ENCODE data around the gene MOGAT3.
"Not testable (repeated sequence)": the region's sequence is repeated elsewhere in the genome, so short reads cannot be mapped to it uniquely, and the experiment has no call there.

The MOGAT3 gene

DNA sequence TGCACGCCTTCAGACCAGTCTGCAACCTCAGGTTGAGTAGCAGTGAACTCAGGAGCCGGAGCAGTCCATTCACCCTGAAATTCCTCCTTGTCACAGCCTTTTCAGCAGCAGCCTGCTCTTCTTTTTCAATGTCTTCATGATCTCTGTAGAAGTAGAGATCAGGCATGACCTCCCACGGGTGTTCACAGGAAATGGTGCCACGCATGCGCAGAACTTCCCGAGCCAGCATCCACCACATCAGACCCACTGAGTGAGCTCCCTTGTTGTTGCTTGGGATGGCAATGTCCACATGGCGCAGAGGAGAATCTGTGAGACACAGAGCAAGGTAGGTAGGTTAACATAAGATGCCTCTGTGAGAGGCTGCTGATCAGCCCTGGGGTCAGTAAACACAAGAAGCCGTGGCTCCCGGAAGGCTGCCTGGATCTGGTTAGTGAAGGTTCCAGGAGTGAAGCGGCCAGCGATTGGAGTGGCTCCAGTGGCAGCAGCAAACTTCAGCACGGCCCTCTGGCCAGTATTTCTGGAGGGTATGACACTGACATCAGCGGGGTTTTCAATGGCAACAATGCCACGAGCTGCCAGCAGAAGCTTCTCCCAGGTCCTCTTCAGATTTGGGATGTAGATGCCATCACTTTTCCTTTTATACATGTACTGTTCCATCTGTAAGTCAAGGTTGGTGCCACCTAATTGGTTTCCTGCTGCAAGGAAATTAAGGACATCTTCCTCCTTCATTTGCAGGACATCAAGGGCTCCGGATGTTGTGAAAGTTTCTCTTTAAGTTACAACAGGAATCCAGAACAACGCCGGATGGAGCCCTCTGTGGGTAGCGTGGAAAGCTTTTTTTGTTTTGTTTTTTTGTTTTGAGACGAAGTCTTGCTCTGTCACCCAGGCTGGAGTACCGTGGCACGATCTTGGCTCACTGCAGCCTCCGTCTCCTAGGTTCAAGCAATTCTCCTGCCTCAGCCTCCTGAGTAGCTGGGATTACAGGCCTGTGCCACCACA, 3.2 kb upstream of the MOGAT3 start:
- not testable (repeated sequence) for DNase-seq (ENCODE audit: low spot score)

DNA sequence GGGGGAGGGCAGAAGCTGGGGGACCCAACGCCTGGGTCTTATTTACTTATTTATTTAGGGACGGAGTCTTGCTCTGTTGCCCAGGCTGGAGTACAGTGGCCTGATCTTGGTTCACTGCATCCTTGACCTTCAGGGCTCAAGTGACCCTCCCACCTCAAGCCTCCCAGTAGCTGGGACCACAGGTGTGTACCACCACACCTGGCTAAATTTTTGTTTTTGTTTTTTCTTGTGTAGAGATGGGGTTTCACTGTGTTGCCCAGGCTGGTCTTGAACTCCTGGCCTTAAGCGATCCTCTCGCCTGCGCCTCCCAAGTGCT, 1.7 kb upstream of the MOGAT3 start:
- no peak for DNase-seq (ENCODE audit: low spot score)

DNA sequence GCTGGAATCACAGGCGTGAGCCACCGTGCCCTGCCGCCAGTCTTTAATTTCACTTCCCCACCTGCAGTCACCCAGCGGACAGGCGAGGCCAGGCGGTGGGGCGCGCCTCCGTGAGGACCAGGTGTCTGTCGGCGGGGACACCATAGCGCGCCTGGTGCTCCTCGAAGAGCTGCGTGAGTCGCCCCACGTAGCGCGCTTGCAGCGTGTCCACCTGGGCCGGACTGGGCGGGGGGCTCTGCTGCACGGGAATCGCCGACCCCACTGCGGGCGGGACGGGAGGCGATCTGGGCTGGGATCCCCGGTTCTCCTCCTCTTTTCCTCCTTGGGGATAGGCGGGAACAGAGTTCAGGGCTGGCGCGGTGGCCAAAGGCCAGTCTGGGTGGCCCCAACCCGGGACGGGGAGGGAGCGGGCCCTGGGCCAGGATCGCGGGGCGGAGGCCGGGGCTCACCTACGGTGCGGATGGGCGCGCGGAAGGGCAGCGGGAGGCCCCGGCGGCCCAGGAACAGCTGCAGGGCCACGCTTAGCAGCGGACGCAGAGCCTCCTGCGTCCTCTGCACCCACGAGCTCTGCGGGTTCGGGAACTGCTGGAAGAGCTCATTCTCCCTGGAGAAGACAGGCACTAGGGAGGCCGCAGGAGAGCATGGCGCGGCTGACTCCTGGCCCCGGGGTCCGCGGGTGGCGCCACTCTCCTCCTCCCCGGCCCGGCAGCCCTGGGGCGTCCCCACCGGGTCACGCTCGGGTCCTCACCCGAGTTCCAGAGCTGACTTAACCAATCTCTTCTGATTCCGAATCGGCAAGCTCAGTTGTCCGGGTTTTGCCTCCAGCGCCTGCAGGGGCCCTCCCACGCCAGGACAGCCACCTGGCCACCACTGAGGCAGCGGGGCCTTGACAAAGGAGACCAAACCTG, 1.1 kb upstream of the MOGAT3 start:
- DNase-seq (ENCODE audit: low spot score): no peak

DNA sequence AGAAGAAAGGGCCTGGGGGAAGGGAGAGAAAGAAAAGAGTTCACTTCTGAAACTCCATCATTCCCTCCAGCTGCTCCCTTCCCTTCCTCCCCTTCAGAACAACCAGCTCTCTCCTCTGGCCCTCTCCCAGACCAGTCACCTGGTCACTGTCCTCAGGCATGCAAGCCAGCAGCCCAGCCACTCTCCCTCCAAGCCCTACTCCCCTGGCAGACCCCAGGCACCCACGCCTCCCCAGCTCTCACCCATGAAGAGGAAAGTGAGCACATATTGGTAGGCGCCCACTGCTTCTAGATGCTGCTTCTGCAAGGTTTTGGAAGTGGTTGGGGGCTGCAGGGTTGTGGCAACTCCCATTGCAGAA, 353 bp downstream of the MOGAT3 start:
- no peak for DNase-seq (ENCODE audit: low spot score)

DNA sequence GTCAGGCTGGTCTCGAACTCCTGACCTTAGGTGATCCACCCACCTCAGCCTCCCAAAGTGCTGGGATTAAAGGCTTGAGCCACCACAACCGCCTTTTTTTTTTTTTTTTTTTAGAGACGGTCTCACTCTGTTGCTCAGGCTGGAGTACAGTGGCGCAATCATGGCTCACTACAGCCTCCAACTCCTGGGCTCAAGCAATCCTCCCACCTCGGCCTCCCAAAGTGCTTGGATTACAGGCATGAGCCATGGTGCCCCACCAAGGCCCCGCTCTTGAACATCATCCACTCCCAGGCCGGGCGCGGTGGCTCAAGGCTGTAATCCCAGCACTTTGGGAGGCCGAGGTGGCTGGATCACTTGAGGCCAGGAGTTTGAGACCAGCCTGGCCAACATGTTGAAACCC, 1.3 kb downstream of the MOGAT3 start:
- DNase-seq (ENCODE audit: low spot score): not testable (repeated sequence)

DNA sequence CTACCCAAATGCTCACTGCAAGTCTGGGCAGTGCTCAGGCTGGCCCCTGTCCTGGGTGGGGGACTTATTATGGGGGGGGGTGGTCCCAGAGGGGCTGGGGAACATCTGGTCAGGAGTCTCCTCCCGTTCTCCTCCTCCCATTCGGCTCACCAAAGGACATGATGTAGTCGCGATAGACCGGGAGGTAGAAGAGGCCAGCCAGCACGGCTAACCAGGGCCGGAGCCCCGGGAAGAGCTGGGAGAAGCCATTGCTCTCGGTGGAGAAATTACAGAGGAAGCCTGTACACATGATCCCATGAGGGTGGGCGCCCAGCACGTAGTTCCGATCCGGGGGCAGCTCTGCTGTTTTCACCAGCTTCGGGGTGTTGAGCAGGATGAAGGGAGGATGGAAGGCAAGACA, 2.4 kb downstream of the MOGAT3 start:
- DNase-seq (ENCODE audit: low spot score): no peak

DNA sequence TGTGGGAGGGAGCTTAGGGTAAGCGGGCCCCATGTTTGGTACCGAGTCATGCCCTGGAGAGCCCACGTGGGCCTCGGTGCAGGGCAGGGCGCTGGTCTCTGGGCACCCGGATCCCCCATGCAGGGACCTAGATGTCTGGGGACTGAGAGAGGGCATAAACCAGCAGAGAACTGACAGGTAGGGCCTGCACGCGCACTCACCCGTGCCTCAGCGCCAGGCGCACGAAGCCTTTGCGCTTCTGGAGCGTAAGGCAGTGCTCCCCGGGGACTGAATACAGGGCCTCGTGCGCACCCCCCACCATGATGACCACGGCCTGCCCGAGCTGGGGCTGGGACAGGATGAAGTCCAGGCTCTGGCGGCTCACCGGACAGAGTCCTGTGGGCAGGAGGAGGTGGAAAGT, 2.8 kb downstream of the MOGAT3 start:
- DNase-seq (ENCODE audit: low spot score): no peak

DNA sequence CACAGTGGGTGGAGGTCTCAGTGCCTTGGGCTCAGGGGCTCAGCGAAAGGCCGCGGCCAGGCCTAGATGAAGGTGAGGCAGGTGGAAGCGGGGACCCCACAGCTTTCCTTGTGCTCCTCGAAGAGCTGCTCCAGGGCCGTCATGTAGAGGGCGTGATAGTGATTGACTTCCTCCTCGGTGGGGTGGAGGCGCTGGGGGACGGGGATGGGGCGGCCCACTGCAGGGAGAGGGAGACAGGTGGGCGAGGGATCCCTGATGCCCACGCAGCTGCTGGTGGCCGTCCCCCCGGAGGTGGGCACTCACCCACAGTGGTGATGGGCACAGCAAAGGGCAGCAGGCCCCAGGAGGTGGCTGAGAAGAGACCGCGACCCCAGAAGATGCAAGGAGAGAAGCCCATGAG, 5.0 kb downstream of the MOGAT3 start:
- no peak for DNase-seq (ENCODE audit: low spot score)

DNA sequence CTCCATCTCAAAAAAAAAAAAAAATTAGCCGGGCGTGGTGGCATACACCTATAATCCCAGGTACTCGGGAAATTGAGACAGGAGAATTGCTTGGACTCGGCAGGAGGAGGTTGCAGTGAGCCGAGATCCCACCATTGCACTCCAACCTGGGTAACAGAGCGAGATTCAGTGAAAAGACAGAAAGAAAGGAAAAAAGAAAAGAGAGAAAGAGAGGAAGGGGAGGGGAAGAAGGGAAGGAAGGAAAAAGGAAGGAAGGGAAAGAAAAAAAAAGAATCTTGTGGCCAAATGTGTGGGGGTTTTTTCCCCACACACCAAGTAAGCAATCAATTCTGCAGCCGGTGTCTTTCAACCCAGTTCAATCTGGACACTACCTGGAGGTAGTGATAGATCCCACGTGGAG, 11.7 kb downstream of the MOGAT3 start:
- DNase-seq (ENCODE audit: low spot score): no peak

DNA sequence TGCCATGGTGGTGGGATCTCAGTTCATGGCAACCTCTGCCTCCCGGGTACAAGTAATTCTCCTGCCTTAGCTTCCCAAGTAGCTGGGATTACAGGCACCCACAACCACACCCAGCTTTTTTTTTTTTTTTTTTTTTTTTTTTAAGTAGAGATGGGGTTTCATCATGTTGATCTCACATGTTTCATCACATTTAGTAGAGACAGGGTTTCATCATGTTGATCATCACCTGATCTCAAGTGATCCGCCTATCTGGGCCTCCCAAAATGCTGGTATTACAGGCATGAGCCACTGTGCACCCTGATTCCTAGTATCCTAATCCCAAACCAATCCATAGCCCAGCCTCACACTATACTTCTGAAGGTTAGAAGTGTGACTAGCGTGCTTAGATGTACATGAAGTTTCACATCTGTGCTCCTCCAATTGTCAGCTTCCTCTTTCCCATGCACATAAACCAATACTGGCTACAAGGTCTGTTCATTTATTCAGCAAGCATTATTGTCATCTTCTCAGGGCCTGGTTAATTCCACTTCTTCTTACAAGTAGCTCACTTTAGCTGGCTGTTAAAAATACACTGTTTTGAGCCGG, 13.9 kb downstream of the MOGAT3 start:
- DNase-seq (ENCODE audit: low spot score): no peak

DNA sequence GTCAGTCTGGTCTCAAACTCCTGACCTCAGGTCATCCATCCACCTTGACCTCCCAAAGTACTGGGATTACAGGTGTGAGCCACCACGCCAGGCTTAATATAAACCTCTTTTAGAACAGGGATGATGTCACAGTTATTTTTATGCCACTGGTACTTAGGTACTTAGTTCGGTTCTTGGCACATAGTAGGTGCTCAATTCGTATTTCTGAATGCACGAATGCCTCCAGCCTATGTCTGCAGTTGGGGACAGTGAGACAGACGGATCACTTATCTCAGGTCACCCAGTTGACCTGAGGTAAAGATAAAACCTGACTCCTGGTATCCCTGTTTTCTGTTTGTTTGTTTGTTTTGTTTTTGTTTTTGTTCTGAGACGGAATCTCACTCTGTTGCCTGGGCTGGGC, 14.6 kb downstream of the MOGAT3 start:
- no peak for DNase-seq (ENCODE audit: low spot score)

DNA sequence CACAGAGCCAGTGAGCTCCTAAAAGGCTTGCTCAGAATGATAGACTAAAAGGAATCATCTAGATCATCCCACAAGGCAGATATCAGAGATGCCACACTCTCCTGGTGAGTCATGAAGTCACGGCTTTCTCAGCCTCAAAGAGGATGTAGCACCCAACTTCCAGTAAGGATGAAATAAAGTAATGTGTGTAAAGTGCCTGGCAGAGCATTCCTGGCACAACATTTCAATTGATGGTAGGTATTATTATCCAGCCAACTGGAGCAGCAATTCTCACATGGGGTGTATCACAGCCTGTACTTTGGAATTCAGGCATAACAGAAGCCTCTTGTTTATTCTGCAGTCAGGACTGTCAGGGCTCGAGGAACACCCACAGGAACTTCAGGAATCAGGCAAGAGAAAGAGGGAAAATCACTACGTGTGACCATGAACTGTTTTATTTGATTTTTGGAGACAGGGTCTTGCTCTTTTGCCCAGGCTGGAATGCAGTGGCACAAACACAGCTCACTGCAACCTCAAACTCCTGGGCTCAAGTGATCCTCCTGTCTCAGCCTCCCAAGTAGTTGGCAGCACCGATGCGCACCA, 15.5 kb downstream of the MOGAT3 start:
- DNase-seq (ENCODE audit: low spot score): no peak

DNA sequence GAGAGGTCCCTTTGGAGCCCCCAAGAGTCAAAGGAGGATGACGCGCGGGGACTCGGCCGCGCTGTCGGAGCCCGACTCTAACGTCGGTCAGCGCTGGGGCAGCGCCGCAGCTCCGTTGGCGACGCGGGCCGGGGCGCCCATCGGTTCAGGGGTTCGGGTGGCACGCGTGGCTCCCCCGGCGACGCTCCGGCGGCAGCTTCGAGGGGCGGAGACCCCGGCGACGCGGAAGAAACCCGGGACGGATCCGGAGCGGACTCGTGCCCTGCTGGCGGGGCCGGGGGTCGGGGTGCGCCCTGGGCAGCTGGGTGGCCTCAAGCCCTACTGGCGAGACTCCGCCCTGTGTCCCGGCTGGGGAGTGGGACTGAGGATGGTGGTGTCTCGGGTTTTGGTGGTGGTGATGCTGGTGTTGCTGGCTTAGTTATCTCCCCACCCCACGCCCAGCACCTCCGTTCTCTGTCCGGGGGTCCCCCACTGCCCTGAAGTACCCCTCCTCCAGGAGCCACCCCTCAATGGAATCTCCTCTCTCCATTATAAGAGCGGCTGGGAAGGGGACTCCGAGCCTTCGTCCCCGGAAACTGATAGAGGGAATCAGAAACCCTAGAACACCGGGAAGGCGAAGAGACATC, 20.6 kb downstream of the MOGAT3 start, which contains the start of gene NAT16:
TSS of gene NAT16 (minus strand) at position 164 of the 626 bp plus-strand sequence. CDS start 5,486 bp downstream, outside the sequence.
- DNase-seq (ENCODE audit: low spot score): no peak

DNA sequence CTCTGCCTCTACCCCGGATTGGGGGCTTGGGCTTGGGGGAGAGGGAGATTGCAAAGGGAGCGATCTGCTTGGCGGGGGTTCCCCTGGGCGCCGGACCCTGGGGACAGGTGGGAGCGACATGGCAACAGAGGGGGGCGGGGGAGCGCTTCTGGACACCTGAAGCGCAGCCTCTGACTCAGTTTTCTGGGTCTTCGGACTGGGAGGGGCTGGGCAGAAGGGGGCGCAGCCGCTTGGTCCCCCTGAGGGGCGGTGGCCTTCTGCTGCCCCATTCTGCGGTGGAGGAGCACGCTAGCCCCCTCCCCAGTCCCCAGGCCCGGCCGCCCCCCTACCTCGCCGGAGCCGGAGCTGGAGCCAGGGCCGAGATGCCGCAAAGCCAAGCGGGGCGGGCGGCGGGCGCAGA, 21.1 kb downstream of the MOGAT3 start:
- DNase-seq (ENCODE audit: low spot score): no peak

DNA sequence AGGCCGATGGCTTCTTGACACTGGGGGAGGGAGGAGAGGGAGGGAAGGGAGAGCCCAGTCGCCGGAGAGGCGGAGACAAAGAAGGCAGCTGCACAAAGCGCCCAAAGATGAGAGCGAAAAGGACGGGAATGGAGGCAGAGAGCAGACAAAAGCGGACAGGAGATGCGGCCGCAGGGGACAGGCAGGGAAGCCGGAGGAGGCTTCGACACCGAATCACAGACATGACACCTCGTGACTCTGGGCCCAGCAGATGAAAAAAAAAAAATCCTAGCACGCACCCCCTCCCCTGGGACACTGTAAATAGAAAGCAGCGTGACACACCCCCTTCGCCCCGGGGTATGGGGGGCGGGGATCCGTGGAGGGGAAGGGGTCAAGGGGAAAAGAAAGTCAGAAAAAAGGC, 21.7 kb downstream of the MOGAT3 start:
- DNase-seq (ENCODE audit: low spot score): no peak

DNA sequence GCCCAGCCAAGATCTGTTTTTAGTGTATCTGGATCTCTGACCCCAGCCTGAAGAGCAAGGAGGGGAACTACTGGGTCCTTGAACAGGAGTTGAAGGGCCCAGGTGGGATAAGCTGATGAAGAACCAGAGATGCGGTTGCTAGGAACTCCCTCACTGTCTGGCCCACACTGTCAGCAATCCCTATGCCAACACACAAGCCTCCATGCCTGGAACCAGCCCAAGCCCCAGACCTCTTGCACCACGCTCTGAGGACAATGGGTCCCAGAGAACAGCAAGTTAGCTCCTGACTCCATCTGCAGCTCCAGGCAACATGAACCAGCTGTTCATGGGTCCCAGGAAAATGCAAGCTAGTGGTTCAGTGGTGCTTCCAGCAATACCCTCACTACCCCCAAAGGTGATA, 23.2 kb downstream of the MOGAT3 start:
- DNase-seq (ENCODE audit: low spot score): no peak

DNA sequence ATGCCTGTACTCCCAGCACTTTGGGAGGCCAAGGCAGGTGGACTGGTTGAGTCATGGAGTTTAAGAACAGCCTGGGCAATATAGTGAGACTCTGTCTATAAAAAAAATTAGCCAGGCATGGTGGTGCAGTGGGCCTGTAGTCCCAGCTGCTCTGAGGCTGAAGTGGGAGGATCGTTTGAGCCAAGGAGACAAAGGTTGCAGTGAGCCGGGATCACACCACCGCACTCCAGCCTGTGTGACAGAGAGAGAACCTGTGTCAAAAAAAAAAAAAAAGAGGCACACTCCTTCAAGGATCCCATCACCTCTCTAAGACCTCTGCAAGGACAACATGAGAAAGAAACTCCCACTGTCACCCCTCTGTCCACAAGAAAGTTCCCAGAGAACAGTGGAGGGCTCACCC, 25.2 kb downstream of the MOGAT3 start:
- no peak for DNase-seq (ENCODE audit: low spot score)

DNA sequence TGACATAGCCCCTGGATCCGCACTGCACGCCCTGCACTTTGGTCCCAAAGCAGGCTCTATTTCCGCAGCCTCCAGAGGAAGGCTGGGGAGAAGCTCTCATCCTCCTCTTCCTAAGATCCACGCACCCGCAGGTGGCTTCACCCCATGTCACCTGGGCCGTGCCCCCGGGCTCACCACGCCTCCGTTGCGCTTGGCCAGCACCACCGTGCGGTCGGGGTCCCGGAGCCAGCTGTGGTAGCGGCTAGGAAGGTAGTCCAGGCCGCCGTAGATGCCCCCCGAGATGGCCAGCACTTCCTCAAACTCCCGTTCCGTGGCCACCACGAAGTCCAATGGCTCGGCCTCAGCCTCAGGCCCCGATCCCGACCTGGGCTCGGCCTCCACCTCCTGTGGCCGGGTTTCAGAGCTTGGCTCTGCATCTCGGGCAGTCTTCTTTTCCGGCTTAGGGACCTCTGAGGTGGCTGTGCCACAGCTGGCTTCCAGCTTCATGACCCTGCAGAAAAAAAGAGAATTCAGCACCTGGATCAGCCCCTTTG, 26.4 kb downstream of the MOGAT3 start:
- peak; percentile 56 for DNase-seq (ENCODE audit: low spot score)

DNA sequence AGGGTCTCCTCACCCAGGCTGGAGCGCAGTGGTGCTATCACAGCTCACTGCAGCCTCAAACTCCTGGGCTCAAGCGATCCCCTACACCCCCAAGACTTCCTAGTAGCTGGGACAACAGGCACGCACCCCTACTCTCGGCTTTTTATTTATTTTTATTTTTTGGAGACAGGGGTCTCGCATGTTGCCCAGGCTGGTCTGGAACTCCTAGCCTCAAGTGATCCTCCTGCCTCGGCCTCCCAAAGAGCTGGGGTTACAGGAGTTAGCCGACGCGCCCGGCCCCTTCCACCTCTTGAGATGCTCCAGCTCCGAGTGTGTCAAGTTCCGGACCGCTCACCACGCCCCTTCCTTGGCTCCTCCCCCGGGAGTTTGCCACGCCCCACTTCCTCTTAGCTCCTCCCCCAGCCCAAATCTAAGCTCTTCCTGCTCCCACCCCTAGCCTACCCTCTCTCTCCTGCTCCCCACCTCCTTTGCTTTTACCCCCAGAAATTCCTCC, 27.0 kb downstream of the MOGAT3 start:
- peak; percentile 80 for DNase-seq (ENCODE audit: low spot score)

DNA sequence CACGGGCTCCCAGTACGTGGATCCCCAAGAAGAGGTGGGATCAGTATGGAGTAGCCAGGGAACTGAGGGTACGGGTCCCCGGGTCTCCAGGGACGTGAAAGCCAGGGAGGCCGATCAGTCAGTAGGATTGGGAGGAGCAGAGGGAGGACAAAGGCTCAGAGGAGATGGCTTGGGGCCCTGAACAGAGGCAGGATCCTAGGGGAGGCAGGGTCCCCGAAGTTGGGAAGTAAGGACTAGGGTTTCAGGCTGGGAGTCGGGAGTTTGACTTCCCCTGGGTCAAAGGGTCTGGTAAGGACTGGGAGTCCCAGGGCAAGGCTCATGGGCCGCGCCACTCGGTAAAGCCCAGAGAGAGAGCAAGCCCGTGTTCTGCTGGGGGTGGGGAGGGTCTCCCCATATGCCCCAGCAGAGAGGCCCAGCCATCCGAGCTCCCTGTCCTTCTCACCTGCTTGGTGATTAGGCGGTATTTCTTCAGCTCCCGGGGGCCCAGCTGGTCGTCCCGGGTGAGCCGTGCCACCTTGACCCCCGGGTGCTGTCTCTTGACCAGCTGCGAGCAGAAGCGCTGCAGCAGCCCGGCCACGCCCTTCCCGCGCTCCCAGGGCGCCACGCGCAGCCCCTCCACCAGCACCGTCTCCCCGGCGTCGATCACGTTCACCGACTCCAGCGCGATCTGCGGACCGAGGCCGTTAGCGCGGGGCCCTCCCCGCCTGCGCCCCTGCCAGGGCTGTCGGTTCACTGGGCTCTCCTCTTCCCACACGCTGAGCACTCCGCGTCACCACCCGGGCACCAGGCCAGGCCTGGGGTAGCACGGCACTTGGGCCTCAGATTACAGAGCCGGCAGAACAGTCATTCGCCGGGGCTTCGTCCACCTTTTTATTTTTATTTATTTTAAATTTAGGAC, 27.7 kb downstream of the MOGAT3 start:
- no peak for DNase-seq (ENCODE audit: low spot score)
